Urinary bladder (tissue), 4 donors: ENCODE results near the gene SLC20A1. TPM values are rescaled to one million over a fixed set of nuclear protein-coding genes. Genes with fewer than 3 reads are reported as not detected.

Source experiments
- DNase-seq: peaks from one replicate; pipeline ENCODE4 v3.0.0-alpha.2; 2015; ENCODE audit errors: extremely low spot score
- H3K27ac ChIP-seq: one replicate; pipeline ENCODE4 v1.5.1; 2013; ENCODE audit warnings: low read depth, mild to moderate bottlenecking, moderate library complexity
- H3K36me3 ChIP-seq: one replicate; pipeline ENCODE4 v1.6.1; 2013; ENCODE audit warnings: mild to moderate bottlenecking, moderate library complexity; ENCODE audit not compliant: insufficient read depth
- H3K4me1 ChIP-seq: one replicate; pipeline ENCODE4 v1.6.1; 2013; ENCODE audit warnings: mild to moderate bottlenecking, moderate library complexity; ENCODE audit not compliant: insufficient read depth
- H3K4me3 ChIP-seq: one replicate; pipeline ENCODE4 v1.5.1; 2013; ENCODE audit warnings: low read depth, low read length
- WGBS: extraction: QIAGEN DNeasy Blood & Tissue Kit; methylation state at CpG from one replicate; pipeline ENCODE4 v1.1.7; 2013; 5-methylcytosine and 5-hydroxymethylcytosine counted together
- polyA plus RNA-seq: library from polyadenylated mRNA; stranded (reverse); fragments of 200-250 nt; gene quantifications from one replicate; pipeline ENCODE4 v1.2.3, GENCODE V29; 2013
- total RNA-seq: library from RNA; depleted of rRNA; stranded (reverse); fragments of >200 nt; gene quantifications from one replicate; pipeline ENCODE4 v1.2.3, GENCODE V29; 2014
- donor health status: healthy with polysubstance abuse.
- donor health status: healthy.

Gene SLC20A1
- total and polyA plus RNA-seq, 2 donors, result 19.6 to 59.7 TPM

DNA sequence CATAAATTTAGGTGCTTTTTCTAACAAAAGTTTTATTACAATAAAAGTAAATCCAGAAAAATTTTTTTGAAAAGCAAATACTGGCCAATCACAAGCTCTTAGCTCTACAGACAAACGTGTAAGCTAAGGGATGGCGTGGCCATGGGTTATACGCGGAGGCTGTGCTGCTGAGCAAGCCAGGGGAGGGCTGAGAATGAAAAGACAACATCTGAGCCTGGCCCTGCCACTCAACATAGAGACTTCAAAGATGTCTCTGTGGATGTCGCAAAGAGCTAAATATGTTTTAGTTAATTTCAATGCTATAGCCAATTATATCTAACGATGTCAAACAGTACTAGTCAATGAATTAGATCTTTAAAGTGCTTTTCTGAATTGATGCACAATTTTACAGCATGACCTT lies 41.8 kb downstream of the SLC20A1 start:
- H3K4me1 ChIP-seq, result no peaks in the 10 kb centered on the region
- no peak overlapping the region for H3K27ac ChIP-seq
- WGBS, result 76% methylated on average over 6 of the region's 6 CpGs
- no peak overlapping the region for H3K4me3 ChIP-seq
- DNase-seq, result no peak
- H3K36me3 ChIP-seq, result no peaks in the 10 kb centered on the region

DNA sequence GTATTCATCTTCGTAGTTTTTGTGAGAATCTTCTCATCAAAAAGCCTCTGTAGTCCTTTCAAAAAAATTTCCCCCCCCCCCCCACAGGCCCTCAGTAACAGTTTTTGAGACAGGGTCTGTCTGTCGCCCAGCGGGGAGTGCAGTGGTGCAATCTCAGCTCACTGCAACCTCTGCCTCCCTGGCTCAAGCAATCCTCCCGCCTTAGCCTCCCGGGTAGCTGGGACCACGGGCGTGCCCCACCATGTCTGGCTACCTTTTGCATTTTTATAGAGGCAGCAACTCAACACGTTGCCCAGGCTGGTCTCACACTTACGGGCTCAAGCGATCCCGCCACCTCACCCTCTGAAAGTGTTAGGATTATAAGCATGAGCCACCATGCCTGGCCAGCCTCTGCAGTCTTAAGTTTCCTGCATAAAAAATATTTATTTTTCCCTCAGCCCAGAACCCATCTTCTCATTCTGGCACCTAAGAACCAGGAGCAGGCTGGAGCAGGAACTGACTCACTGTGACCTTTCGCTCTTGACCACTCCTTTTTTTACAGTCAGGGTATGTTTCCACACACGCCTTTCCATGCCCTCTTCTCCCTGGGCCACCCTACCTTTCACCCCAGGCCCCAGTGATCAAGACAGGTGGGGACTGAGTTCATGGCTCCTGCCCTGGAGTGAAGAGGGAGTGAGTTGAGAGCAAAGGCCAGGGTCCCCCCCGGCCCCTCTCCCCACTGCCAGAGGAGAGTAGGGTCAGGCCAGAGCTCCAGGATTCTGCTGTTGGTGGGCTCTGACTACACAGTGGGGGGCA lies 42.5 kb downstream of the SLC20A1 start:
- DNase-seq, result no peak
- Histone ChIP-seq H3K4me1 (no peaks in the 10 kb centered on the region), H3K4me3 (no peak overlapping the region), H3K27ac (no peak overlapping the region), H3K36me3 (no peaks in the 10 kb centered on the region)
- 83% methylated on average over 14 of the region's 14 CpGs for WGBS

DNA sequence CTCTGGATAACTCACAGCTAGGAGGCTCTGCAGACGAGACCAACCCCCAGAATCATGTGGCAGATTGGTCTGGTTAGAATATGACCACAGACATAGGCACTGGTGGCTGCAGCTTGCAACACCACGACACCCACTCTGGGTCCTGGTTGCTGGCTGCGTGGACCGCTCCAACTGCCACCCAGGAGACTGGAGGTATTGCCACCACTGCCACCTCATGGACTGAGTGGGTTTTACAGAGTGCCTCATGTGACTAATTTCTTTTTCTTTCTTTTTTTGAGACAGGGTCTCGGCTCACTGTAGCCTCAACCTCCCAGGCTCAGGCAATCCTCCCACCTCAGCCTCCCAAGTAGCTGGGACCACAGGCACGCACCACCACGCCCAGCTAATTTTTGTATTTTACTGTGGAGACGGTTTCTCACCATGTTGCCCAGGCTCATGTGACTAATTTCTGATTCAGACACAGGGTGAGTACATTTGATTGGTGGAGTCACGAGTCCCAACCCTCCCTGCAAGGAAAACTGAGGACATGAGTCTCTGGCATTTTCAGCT lies 45.2 kb downstream of the SLC20A1 start:
- Histone ChIP-seq H3K4me3 (no peak overlapping the region), H3K4me1 (no peaks in the 10 kb centered on the region), H3K27ac (no peak overlapping the region), H3K36me3 (no peaks in the 10 kb centered on the region)
- DNase-seq, result no peak
- 54% methylated on average over 9 of the region's 9 CpGs for WGBS

DNA sequence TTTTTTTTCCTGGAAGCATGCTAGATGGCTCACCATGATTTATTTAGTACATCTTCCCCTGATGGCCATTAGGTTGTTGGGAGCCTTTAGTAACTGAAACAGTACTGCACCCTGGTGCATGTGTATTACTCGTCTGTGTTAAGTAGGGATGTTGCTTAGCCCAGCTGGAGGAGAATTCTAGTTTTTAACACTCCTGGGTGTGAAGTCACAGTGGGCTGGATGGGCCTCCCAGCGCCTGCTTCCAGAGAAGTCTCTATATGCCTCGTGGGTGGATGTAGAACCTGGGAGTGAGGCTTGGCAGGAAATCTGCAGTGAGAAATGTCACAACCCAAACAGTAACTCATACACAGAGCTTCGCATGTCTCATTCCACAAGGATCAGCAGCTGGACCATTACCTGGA lies 46.1 kb downstream of the SLC20A1 start:
- DNase-seq, result no peak
- 56% methylated on average over 4 of the region's 4 CpGs for WGBS
- Histone ChIP-seq H3K4me3 (no peak overlapping the region), H3K4me1 (no peaks in the 10 kb centered on the region), H3K36me3 (no peaks in the 10 kb centered on the region), H3K27ac (no peak overlapping the region)

DNA sequence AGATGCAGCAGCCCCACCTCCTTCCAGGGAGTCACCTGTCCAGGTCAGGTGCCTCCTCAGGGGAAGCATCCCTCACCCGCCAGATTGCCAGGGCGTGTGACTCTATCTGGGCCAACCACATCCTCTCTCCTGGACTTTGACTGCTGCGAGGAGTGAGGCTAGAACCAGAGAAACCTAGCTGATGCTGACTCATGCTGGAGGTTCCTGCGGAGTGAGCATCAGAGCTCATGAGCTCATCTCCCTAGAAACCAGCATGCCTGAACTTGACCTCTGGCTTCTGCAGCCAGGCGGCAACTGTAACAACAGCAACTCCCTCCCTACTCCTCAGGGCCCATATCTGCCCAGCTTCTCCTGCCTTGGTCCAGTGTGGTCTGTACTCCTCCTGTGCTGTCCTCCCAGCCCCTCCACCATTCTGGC lies 46.8 kb downstream of the SLC20A1 start:
- Histone ChIP-seq H3K4me1 (no peaks in the 10 kb centered on the region), H3K36me3 (no peaks in the 10 kb centered on the region), H3K27ac (peak overlapping the region; percentile 33), H3K4me3 (no peak overlapping the region)
- WGBS, result 48% methylated on average over 5 of the region's 5 CpGs
- DNase-seq, result peak; percentile 23

DNA sequence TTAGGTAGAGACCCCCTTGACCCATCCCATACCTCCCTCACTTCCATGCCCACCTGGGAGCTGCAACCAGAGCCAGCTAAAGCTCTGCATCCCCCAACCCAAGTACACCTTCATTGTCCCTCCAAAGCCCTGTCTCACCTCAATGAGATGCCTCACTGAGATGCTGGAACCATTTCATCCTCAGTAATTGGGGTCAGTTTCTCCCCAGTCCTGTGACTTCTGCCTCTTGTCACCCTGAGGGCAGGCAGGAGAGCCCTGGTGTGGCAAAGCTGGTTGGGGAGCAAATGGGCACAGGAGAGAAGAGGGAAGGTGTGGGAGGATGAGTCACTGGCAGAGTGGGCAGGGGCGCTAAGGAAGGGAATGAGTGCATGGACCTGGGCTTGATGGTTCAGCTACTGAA lies 47.2 kb downstream of the SLC20A1 start:
- H3K4me1 ChIP-seq, result no peaks in the 10 kb centered on the region
- H3K4me3 ChIP-seq, result no peak overlapping the region
- WGBS, result 98% methylated on average over 1 of the region's 1 CpG
- H3K27ac ChIP-seq, result peak overlapping the region; percentile 33
- no peaks in the 10 kb centered on the region for H3K36me3 ChIP-seq
- no peak for DNase-seq

DNA sequence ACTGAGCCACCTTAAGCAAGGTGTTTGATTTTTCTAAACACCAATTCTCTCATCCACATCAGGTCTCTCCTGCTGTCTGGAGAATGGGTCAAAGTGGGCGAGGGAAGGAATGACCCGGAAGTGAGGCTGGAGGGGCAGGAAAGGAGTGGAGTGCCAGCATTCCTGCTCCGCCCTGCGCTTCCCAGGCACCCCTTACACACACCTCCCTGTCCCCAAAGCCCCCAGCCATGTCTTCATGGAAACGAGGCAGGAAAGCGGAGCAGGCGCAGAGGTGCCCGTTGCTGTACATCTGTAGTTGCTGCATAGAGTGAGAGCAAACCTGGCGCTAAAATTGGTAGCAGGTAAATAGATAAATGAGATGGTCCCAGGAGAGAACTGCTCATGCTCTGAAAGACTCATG lies 47.9 kb downstream of the SLC20A1 start:
- Histone ChIP-seq H3K4me3 (no peak overlapping the region), H3K27ac (no peak overlapping the region), H3K36me3 (no peaks in the 10 kb centered on the region), H3K4me1 (no peaks in the 10 kb centered on the region)
- DNase-seq, result no peak
- WGBS, result 86% methylated on average over 9 of the region's 9 CpGs

DNA sequence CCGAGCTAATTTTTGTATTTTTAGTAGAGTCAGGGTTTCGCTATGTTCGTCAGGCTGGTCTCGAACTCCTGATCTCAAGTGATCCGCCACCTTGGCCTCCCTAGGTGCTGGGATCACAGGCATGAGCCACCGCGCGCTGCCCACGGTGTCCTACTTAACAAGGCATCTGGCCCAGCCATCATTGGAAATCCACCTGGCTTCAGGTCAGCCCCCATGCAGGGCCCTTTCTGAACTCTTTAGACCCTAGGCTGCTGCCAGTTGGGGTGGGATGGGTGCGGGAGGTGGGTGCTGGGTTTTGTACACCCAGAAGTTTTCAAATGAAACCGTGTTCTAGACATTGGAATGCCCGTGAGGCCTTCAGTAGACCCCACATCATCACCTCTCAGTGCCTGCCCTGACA lies 48.4 kb downstream of the SLC20A1 start:
- H3K36me3 ChIP-seq, result no peaks in the 10 kb centered on the region
- H3K4me3 ChIP-seq, result no peak overlapping the region
- DNase-seq, result no peak
- no peak overlapping the region for H3K27ac ChIP-seq
- 96% methylated on average over 12 of the region's 12 CpGs for WGBS
- H3K4me1 ChIP-seq, result no peaks in the 10 kb centered on the region

DNA sequence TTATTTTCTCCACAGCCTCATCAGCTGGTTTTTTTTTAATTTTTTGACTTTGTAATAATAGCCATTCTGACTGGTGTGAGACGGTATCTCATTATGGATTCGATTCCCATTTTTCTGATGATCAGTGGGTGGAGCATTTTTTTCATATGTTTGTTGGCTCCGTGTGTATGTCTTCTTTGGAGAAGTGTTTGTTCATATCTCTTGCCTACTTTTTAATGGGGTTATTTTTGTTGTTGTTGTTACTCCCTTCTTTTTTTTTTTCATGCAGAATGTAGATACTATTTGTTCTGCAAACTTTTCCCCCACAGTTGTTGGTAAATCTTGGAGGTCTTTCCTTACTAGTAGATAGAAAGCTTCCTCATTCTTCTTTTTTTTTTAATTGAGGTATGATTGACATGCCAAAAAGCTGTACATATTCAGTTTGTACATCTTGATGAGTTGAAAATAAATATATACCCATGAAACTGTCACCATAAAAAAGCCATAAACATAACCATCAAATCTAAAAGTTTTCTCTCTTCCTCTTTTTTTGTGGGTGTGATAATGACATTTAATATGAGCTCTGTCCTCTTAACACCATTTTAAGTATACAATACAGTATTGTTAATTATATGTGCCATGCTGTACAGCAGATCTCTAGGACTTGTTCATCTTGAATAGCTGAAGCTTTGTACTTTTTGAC lies 53.2 kb downstream of the SLC20A1 start:
- Histone ChIP-seq H3K36me3 (no peaks in the 10 kb centered on the region), H3K27ac (no peak overlapping the region), H3K4me1 (no peaks in the 10 kb centered on the region), H3K4me3 (no peak overlapping the region)
- WGBS, result 81% methylated on average over 3 of the region's 3 CpGs
- DNase-seq, result no peak

DNA sequence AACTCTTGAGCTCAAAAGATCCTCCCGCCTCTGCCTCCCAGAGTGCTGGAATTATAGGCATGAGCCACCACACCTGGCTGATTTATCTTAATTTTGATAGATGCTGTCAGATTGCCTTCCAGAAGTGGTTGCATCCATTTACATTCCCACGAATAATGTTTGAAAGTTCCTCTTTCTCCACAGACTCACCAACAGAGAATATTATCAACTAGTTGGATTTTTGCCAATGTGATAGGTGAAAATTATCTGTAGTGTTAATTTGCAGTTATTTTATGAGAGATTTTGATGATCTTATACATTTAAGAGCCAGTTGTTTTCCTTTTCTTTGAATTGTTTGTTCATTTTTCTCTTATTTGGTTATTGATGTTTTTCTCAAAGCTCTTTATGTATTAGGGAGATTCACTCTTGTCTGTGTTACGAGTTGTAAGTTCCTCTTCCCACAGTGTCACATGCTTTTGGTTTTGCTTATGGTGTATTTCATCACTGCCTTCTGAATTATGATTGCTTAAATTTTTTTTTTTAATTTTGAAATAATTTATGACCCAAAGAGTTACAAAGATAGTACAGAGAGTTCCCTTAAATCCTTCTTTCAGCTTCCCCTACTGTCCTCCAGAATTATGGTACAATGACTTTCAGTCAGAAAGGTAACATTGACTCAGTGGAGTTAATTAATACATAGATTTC lies 54.4 kb downstream of the SLC20A1 start:
- 67% methylated on average over 3 of the region's 3 CpGs for WGBS
- DNase-seq, result no peak
- Histone ChIP-seq H3K27ac (no peak overlapping the region), H3K4me1 (no peaks in the 10 kb centered on the region), H3K4me3 (no peak overlapping the region), H3K36me3 (no peaks in the 10 kb centered on the region)

DNA sequence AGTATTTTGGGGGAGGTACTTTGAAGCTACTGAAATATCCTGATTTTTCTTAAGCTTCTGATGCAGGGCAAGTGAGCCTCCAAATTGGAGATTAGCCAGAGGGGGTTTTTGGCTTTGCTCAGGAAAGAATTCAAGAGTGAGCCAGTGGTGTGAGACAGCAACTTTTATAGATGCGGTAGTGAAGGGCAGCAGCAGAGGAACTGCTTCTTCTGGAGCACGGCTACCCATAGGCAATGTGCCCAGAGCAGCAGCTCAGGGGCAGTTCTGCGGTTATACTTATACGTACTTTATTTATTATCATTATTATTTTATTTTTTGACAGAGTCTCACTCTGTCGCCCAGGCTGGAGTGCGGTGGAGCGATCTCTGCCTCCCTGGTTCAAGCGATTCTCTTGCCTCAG lies 55.3 kb downstream of the SLC20A1 start:
- 59% methylated on average over 8 of the region's 8 CpGs for WGBS
- Histone ChIP-seq H3K4me3 (no peak overlapping the region), H3K4me1 (no peaks in the 10 kb centered on the region), H3K27ac (no peak overlapping the region), H3K36me3 (no peaks in the 10 kb centered on the region)
- no peak for DNase-seq

DNA sequence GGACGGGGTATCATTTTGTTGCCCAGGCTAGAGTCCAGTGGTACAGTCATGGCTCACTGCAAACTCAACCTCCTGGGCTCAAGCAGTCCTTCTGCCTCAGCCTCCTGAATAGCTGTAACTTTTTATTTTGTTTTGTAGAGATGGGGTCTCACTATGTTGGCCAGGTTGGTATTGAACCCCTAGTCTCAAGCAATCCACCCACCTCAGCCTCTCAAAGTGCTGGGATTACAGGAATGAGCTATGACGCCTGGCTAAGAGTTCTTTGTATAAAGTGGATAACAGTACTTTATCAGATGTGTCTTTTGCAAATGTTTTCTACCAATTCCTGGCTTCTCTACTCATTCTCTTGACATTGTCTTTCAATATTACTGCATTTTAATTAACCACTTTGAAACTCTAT lies 57.9 kb downstream of the SLC20A1 start:
- Histone ChIP-seq H3K27ac (no peak overlapping the region), H3K36me3 (no peaks in the 10 kb centered on the region), H3K4me3 (no peak overlapping the region), H3K4me1 (no peaks in the 10 kb centered on the region)
- no peak for DNase-seq
- WGBS, result 89% methylated on average over 2 of the region's 2 CpGs

DNA sequence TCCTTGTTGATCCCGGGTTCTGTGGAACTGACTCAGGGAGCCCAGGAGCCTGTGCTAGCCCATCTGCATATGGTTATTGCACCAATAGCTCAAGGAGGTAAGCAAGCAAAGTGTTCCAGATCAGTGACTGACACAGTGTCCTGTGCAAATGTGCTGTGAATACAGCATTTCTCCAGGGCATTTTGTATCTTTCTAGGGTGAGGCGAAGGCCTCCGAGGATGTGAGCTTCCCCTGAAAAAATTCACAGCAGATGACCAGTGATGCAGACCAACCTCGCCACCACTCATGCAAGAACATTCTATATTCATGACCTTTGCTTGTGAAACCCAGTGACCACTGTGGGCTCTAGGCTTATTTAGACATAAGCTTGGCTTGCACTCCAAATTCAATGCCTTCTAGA lies 59.8 kb downstream of the SLC20A1 start:
- no peak overlapping the region for H3K27ac ChIP-seq
- DNase-seq, result no peak
- no peak overlapping the region for H3K4me3 ChIP-seq
- no peaks in the 10 kb centered on the region for H3K4me1 ChIP-seq
- no peaks in the 10 kb centered on the region for H3K36me3 ChIP-seq
- 84% methylated on average over 4 of the region's 4 CpGs for WGBS
